ENCODE measurements around the gene EOMES. TPM values are rescaled to one million over a fixed set of nuclear protein-coding genes. Genes with fewer than 3 reads are reported as not detected.

Gene EOMES
- total and polyA plus RNA-seq, 2 experiments from 2014 or later = not detected

GRCh38 chr3:27723456-27723814 lies 1.3 kb upstream of the EOMES start:
- peaks cover 98% of the 10 kb centered on the region for H3K27me3 ChIP-seq
- no peak overlapping the region for H3K27ac ChIP-seq
- H4K20me1 ChIP-seq (ENCODE audit: insufficient read depth, poor library complexity, severe bottlenecking) = no peaks in the 10 kb centered on the region
- H3K9me2 ChIP-seq (replicated peaks; ENCODE audit: insufficient read depth) = no peaks in the 10 kb centered on the region
- peak overlapping the region; percentile 91 for H3K4me2 ChIP-seq
- no peaks in the 10 kb centered on the region for H3K36me3 ChIP-seq (replicated peaks; ENCODE audit: insufficient read depth, low read depth)
- H3K4me1 ChIP-seq (ENCODE audit: insufficient read depth) = peaks cover 20% of the 10 kb centered on the region
- no peaks in the 10 kb centered on the region for H3K9me3 ChIP-seq (ENCODE audit: low read depth)
- TF ChIP-seq, protein P1, sequence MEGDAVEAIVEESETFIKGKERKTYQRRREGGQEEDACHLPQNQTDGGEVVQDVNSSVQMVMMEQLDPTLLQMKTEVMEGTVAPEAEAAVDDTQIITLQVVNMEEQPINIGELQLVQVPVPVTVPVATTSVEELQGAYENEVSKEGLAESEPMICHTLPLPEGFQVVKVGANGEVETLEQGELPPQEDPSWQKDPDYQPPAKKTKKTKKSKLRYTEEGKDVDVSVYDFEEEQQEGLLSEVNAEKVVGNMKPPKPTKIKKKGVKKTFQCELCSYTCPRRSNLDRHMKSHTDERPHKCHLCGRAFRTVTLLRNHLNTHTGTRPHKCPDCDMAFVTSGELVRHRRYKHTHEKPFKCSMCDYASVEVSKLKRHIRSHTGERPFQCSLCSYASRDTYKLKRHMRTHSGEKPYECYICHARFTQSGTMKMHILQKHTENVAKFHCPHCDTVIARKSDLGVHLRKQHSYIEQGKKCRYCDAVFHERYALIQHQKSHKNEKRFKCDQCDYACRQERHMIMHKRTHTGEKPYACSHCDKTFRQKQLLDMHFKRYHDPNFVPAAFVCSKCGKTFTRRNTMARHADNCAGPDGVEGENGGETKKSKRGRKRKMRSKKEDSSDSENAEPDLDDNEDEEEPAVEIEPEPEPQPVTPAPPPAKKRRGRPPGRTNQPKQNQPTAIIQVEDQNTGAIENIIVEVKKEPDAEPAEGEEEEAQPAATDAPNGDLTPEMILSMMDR (IDR thresholded peaks at IDR 0.05; ENCODE audit: poor library complexity) = no peak
- TF ChIP-seq EZH2phosphoT487 (IDR thresholded peaks at IDR 0.05; ENCODE audit: low read depth, severe bottlenecking, unreplicated experiment) = no peak
- TF ChIP-seq EZH2 (IDR thresholded peaks at IDR 0.05; ENCODE audit: borderline replicate concordance) = no peak
- peak overlapping the region; percentile 26 for H2AFZ ChIP-seq
- no peaks in the 10 kb centered on the region for H3K79me2 ChIP-seq
- WGBS (ENCODE audit: low lambda C conversion rate, missing lambda C conversion rate) = 7% methylated on average over 15 of the region's 15 CpGs
- DNase-seq (ENCODE audit: low spot score) = no peak
- no peak overlapping the region for H3K4me3 ChIP-seq

DNA sequence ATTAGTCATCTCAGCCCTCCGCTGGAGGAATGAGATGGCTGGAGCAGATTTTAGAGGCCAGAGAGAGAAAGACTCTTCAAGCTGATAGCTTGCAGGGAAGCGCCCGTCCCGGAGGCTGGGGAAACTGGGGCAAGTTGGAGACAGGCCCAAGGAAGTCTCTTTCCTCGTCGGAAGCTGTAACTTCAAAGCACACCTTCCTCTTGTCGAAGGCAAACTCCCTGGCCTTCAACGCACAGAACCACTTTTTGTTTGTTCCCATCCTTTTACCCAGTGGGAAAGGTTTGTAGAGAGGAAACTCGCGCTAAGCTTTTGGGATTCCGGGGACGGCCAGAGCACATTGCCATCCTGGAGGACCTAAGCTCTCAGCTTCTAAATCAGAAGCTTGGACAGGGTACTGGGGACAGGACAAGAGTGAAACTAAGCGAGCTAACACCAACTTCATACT lies 900 bp upstream of the EOMES start:
- Histone ChIP-seq H3K4me2 (peak overlapping the region; percentile 91), H3K27ac (no peak overlapping the region), H3K79me2 (no peaks in the 10 kb centered on the region), H4K20me1 (ENCODE audit: insufficient read depth, poor library complexity, severe bottlenecking) (no peaks in the 10 kb centered on the region), H3K9me3 (ENCODE audit: low read depth) (no peaks in the 10 kb centered on the region), H3K4me1 (ENCODE audit: insufficient read depth) (peaks cover 16% of the 10 kb centered on the region), H3K4me3 (no peak overlapping the region), H2AFZ (no peak overlapping the region), H3K36me3 (replicated peaks; ENCODE audit: insufficient read depth, low read depth) (no peaks in the 10 kb centered on the region), H3K27me3 (peaks cover 98% of the 10 kb centered on the region), H3K9me2 (replicated peaks; ENCODE audit: insufficient read depth) (no peaks in the 10 kb centered on the region)
- 5% methylated on average over 13 of the region's 13 CpGs for WGBS (ENCODE audit: low lambda C conversion rate, missing lambda C conversion rate)
- no peak for DNase-seq (ENCODE audit: low spot score)
- TF ChIP-seq, protein P1 (IDR thresholded peaks at IDR 0.05; ENCODE audit: poor library complexity) = no peak
- no peak for TF ChIP-seq EZH2 (IDR thresholded peaks at IDR 0.05; ENCODE audit: borderline replicate concordance)
- no peak for TF ChIP-seq EZH2phosphoT487 (IDR thresholded peaks at IDR 0.05; ENCODE audit: low read depth, severe bottlenecking, unreplicated experiment)

DNA sequence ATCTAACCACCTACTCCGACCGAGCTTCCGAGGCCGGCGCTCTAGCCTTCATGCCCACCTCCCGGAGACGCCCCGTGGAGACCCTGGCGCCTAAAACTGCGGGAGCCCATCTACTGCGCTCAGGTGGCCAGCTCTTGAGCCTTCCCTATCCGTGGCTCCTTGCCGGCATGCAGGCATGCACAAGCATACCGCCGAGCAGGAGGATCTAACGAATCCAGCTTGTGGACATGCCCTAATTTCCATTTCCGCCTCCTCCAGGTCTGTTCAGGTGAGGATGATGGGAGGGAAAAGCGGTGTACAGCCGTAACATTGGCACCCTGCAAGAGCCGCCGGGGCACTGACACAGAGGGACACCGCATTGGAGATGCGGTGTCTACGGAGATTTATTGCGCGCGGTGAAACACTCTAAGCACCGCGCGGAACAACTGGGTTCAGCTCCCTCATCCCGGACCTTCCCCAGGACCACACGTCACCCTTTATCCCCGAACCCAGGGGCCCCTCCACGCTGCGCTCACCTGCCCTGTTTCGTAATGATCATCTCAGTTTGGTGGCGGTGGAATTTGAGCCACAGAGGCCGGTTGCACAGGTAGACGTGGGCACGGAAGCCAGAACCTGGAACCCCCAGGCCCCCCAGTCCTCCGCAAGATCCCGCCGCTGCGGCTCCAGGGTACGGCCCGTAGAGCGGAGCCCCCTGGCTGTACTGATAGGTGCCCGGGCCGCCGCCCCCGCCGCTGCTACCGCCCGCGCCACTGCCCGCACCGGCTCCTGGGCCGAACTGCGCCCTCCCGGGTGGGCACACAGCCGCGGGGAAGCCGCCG lies 1.0 kb downstream of the EOMES start:
- Histone ChIP-seq H3K9me2 (replicated peaks; ENCODE audit: insufficient read depth) (no peaks in the 10 kb centered on the region), H3K4me3 (peak overlapping the region; percentile 3), H3K27ac (no peak overlapping the region), H3K9me3 (ENCODE audit: low read depth) (no peaks in the 10 kb centered on the region), H3K79me2 (no peaks in the 10 kb centered on the region), H3K4me1 (ENCODE audit: insufficient read depth) (peaks cover 16% of the 10 kb centered on the region), H2AFZ (peak overlapping the region; percentile 49), H3K4me2 (peak overlapping the region; percentile 91), H4K20me1 (ENCODE audit: insufficient read depth, poor library complexity, severe bottlenecking) (no peaks in the 10 kb centered on the region), H3K27me3 (peaks cover 98% of the 10 kb centered on the region), H3K36me3 (replicated peaks; ENCODE audit: insufficient read depth, low read depth) (no peaks in the 10 kb centered on the region)
- WGBS (ENCODE audit: low lambda C conversion rate, missing lambda C conversion rate) = 1% methylated on average over 57 of the region's 64 CpGs
- TF ChIP-seq EZH2phosphoT487 (IDR thresholded peaks at IDR 0.05; ENCODE audit: low read depth, severe bottlenecking, unreplicated experiment) (no peak), EZH2 (IDR thresholded peaks at IDR 0.05; ENCODE audit: borderline replicate concordance) (no peak)
- TF ChIP-seq, protein P1 (IDR thresholded peaks at IDR 0.05; ENCODE audit: poor library complexity) = peak; percentile 40
- DNase-seq (ENCODE audit: low spot score) = no peak

Measured in hepatocyte (in vitro differentiated cells).